AG09319 (cell line): ENCODE results near the gene WBP1L.
"Not testable (repeated sequence)": the region's sequence is repeated elsewhere in the genome, so short reads cannot be mapped to it uniquely, and the experiment has no call there.

Experiments
- DNase-seq: peaks from one replicate; pipeline ENCODE4 v3.0.0-alpha.2; 2010; ENCODE audit warnings: low read depth; ENCODE audit errors: extremely low read depth
- CTCF ChIP-seq: IDR thresholded peaks from 2 replicates; pipeline ENCODE4 v1.5.1; 2011; ENCODE audit warnings: low read depth, mild to moderate bottlenecking, inconsistent platforms, low read length, moderate library complexity

The WBP1L gene

GRCh38 chr10:102834143-102834542, 90.4 kb downstream of the WBP1L start:
- DNase-seq: no peak

GRCh38 chr10:102835007-102835482, 91.3 kb downstream of the WBP1L start:
- peak; percentile 51 for DNase-seq
- peak; percentile 82 for TF ChIP-seq CTCF

More at GRCh38 chr10:102834143-102834542, 90.4 kb downstream of the WBP1L start:
- TF ChIP-seq CTCF: no peak

GRCh38 chr10:102837230-102837721, 93.5 kb downstream of the WBP1L start, which contains the start of gene CYP17A1:
TSS of gene CYP17A1 (minus strand) at chr10:102837413. CDS start at chr10:102837361, 52 bp downstream.
- TF ChIP-seq CTCF: no peak
- DNase-seq: no peak

- not testable (repeated sequence) for DNase-seq
Measured at GRCh38 chr10:102838276-102838927, 94.7 kb downstream of the WBP1L start.

GRCh38 chr10:102841827-102842345, 98.1 kb downstream of the WBP1L start:
- TF ChIP-seq CTCF: no peak
- DNase-seq: no peak

- DNase-seq: not testable (repeated sequence)
Measured at GRCh38 chr10:102843139-102843538, 99.4 kb downstream of the WBP1L start.

GRCh38 chr10:102844190-102844776, 100.5 kb downstream of the WBP1L start:
- DNase-seq: not testable (repeated sequence)

- TF ChIP-seq CTCF: no peak
- DNase-seq: no peak
Measured at GRCh38 chr10:102845352-102845902, 101.7 kb downstream of the WBP1L start.
